Gastrocnemius medialis (tissue), 4 donors: ENCODE data around the gene PRPF40A. TPM values are rescaled to one million over a fixed set of nuclear protein-coding genes. Genes with fewer than 3 reads are reported as not detected.
A peak's percentile ranks its signal among the peaks of the same experiment; 100 is the strongest.
"Not testable (repeated sequence)": the region's sequence is repeated elsewhere in the genome, so short reads cannot be mapped to it uniquely, and the experiment has no call there.

Experiments used
- ATAC-seq, 2 donors: fragments of 150-250 bp; one replicate each; pipeline ENCODE4 v1.9.1; 2016
- DNase-seq, 2 donors: peaks; one replicate each; pipeline ENCODE4 v3.0.0-alpha.2; 2019
- H3K27ac ChIP-seq, 4 donors: fragments of 200-600 bp; sonication (generic); 1 replicate in 1 of 4; 2 replicates in 3 of 4; pipeline ENCODE4 v1.5.1; 2016 to 2018; ENCODE audit warnings: mild to moderate bottlenecking in 2 of 4, moderate library complexity in 1 of 4
- H3K27me3 ChIP-seq, 3 donors: fragments of 200-600 bp; sonication (generic) in 2 of 3; 1 replicate in 1 of 3; 2 replicates in 2 of 3; pipeline versions ENCODE4 v1.5.1 to v1.6.0; 2016 to 2019; ENCODE audit warnings: mild to moderate bottlenecking in 1 of 3, moderate library complexity in 1 of 3
- H3K36me3 ChIP-seq, 2 donors: fragments of 200-600 bp; sonication (generic) in 1 of 2; one replicate each; pipeline ENCODE4 v1.5.1; 2017 to 2018
- H3K4me1 ChIP-seq, 2 donors: fragments of 200-600 bp; sonication (generic) in 1 of 2; one replicate each; pipeline ENCODE4 v1.5.1; 2016 to 2017; ENCODE audit warnings: mild to moderate bottlenecking in 2 of 2
- H3K4me3 ChIP-seq, 4 donors: fragments of 200-600 bp; sonication (generic) in 3 of 4; 1 replicate in 1 of 4; 2 replicates in 3 of 4; pipeline ENCODE4 v1.5.1; 2016 to 2019; ENCODE audit warnings: mild to moderate bottlenecking in 2 of 4
- H3K9me3 ChIP-seq, 3 donors: fragments of 200-600 bp; sonication (generic) in 2 of 3; 1 replicate in 1 of 3; 2 replicates in 2 of 3; pipeline ENCODE4 v1.5.1; 2016 to 2019
- POLR2A ChIP-seq, 2 donors: fragments of 450-650 bp; IDR thresholded peaks; one replicate each; pipeline ENCODE4 v1.6.1; 2017; ENCODE audit warnings: antibody characterized with exemption in 2 of 2, mild to moderate bottlenecking in 2 of 2, moderate library complexity in 2 of 2
- in situ Hi-C, 4 donors: fragments of 200-750 bp; cut with MboI; loops; one replicate each; pipeline versions ENCODE4 v1.15.0 to v1.8.0; 2017; ENCODE audit warnings: low sequenced_read_pairs in 4 of 4
- intact Hi-C: fragments of 100-400 bp; cut with DNase I; formaldehyde crosslinking; loops from one replicate; pipeline ENCODE4 v1.15.1; 2023; ENCODE audit warnings: low total_unique reads
- total RNA-seq, 4 donors: library from RNA; depleted of rRNA; stranded (reverse); fragments of >200 nt; gene quantifications; one replicate each; pipeline versions ENCODE4 v1.1.0 to v1.2.3, GENCODE V29; 2016
- TF ChIP-seq, protein P1 (sequence below), 5 experiments: fragments of 450-650 bp in 3 of 5; fragments of 200-600 bp in 2 of 5; sonication (generic) in 2 of 5; IDR thresholded peaks in 4 of 5; conservative IDR thresholded peaks in 1 of 5; 1 replicate in 4 of 5; 2 replicates in 1 of 5; pipeline ENCODE4 v1.5.1; 2016 to 2019; ENCODE audit warnings: antibody characterized with exemption in 5 of 5, mild to moderate bottlenecking in 3 of 5, moderate library complexity in 3 of 5

PRPF40A gene
- total RNA-seq, 4 donors from 2014 or later, result 65.3 to 78.0 (median 69.9) TPM

DNA sequence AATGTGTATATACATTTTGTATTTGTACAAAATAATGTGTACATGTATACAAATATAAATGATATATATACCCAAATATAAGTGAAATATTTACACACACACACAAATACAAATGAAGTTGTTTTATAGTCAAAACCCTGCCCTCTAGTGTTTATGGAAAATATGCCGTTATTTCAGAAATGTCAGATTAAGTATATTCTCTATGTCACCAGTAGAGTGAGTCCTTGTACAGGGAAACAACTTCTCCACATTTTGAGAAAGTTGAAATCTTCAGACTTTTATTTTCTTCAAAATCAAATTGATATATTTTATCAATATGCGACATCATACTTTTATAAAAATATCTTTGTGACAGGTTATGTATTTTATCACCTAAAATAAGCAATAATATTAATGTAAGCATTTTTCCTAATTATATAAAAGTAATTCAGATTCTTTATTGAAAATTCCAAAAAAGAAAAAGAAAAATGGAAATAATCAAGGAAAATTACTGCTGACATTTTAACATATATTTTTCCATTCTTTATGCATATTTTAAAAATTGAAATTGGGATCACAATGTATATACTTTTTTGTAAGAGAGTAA lies 23.6 kb upstream of the PRPF40A start:
- Histone ChIP-seq H3K9me3 (no peaks in the 10 kb centered on the region), H3K36me3 (peaks cover 0 to 22% of the 10 kb centered on the region in 2 donors), H3K27ac (no peak overlapping the region), H3K4me1 (no peaks in the 10 kb centered on the region), H3K27me3 (no peaks in the 10 kb centered on the region), H3K4me3 (no peak overlapping the region)
- DNase-seq (no peak), ATAC-seq (no peak)
- in situ Hi-C loops, result no loop called here
- TF ChIP-seq, protein P1, sequence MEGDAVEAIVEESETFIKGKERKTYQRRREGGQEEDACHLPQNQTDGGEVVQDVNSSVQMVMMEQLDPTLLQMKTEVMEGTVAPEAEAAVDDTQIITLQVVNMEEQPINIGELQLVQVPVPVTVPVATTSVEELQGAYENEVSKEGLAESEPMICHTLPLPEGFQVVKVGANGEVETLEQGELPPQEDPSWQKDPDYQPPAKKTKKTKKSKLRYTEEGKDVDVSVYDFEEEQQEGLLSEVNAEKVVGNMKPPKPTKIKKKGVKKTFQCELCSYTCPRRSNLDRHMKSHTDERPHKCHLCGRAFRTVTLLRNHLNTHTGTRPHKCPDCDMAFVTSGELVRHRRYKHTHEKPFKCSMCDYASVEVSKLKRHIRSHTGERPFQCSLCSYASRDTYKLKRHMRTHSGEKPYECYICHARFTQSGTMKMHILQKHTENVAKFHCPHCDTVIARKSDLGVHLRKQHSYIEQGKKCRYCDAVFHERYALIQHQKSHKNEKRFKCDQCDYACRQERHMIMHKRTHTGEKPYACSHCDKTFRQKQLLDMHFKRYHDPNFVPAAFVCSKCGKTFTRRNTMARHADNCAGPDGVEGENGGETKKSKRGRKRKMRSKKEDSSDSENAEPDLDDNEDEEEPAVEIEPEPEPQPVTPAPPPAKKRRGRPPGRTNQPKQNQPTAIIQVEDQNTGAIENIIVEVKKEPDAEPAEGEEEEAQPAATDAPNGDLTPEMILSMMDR (IDR thresholded peaks at IDR 0.05 in 4 of 5, conservative IDR thresholded peaks at IDR 0.05 in 1 of 5), result peak; percentile 23 to 74 (median 46)
- no peak for TF ChIP-seq POLR2A (IDR thresholded peaks at IDR 0.05)
- intact Hi-C loops, result no loop called here

DNA sequence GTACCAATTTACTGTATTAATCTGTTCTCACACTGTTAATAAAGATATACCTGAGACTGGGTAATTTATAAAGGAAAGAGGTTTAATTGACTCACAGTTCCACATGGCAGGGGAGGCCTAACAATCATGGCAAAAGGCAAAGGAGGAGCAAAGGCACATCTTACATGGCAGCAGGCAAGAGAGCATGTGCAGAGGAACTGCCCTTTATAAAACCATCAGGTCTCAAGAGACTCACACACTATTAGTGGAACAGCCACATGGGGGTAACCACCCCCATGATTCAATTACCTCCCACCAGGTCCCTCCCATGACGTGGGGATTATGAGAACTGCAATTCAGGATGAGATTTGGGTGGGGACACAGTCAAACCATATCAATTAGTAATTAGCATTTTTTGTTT lies 22.4 kb upstream of the PRPF40A start:
- H3K4me3 ChIP-seq, H3K27me3 ChIP-seq, in situ Hi-C loops, H3K4me1 ChIP-seq, intact Hi-C loops, ATAC-seq, H3K9me3 ChIP-seq, H3K27ac ChIP-seq, DNase-seq: not testable (repeated sequence)
- peaks cover 0 to 27% of the 10 kb centered on the region in 2 donors for H3K36me3 ChIP-seq

GRCh38 chr2:152738438-152738837 lies 21.2 kb upstream of the PRPF40A start:
- in situ Hi-C loops, result no loop called here
- no peak for ATAC-seq
- no peaks in the 10 kb centered on the region for H3K9me3 ChIP-seq
- no peaks in the 10 kb centered on the region for H3K27me3 ChIP-seq
- TF ChIP-seq, protein P1 (IDR thresholded peaks at IDR 0.05 in 4 of 5, conservative IDR thresholded peaks at IDR 0.05 in 1 of 5), result no peak
- TF ChIP-seq POLR2A (IDR thresholded peaks at IDR 0.05), result no peak
- no peak for DNase-seq
- no peak overlapping the region for H3K4me3 ChIP-seq
- H3K4me1 ChIP-seq, result no peaks in the 10 kb centered on the region
- no peak overlapping the region for H3K27ac ChIP-seq
- intact Hi-C loops, result no loop called here
- H3K36me3 ChIP-seq, result peaks cover 0 to 27% of the 10 kb centered on the region in 2 donors

DNA sequence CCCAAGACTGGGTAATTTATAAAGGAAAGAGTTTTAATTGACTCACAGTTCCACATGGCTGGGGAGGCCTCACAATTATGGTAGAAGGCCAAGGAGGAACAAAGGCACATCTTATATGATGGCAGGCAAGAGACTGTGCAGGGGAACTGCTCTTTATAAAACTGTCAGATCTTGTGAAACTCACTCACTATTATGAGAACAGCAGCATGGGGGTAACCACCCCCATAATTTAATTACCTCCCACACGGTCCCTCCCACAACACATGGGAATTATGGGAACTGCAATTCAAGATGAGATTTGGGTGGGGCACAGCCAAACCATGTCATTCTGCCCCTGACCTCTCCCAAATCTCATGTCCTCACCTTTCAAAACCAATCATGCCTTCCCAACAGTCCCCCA lies 20.2 kb upstream of the PRPF40A start:
- DNase-seq, ATAC-seq, H3K27me3 ChIP-seq, H3K4me1 ChIP-seq, H3K27ac ChIP-seq, H3K9me3 ChIP-seq, in situ Hi-C loops, H3K4me3 ChIP-seq, intact Hi-C loops: not testable (repeated sequence)
- H3K36me3 ChIP-seq, result peaks cover 0 to 27% of the 10 kb centered on the region in 2 donors

DNA sequence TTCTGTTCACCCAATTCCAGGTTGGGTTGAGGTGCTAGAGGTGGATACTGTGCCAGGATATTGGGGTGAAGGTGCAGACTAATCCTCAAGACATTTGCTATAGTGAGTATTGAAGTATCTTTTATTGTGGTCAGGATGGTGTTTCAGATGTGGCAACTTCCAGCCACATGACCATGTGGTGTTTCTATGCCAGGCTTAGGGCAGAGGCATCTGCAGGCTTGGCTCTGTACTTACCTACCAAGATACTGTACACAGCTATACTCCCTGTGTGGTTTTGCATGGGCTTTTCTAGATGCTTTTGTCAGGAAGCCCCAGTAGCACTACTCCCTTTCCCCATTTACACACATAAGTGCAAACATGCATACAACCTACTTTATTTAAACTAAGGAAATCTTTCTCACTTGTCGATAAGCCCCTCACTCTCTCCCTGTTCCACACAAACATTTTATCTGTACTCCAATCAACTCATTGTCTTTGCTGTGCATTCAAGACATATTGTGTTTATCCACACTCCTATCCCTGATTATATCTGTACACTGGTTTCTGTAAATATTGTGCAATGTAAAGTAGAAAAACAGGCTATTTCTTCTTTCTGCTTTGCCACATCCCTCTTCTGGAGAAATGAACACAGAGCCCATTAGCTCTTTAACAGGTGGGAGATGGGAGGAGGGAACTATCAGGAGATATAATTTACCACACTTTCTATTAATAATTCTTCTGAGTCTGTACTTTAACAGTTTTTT lies 13.5 kb upstream of the PRPF40A start:
- ATAC-seq, result peak in 1 of 2 donors; percentile 55
- Histone ChIP-seq H3K9me3 (no peaks in the 10 kb centered on the region), H3K36me3 (peaks cover 0 to 5% of the 10 kb centered on the region in 2 donors), H3K4me3 (no peak overlapping the region), H3K4me1 (peaks cover 0 to 13% of the 10 kb centered on the region in 2 donors), H3K27ac (no peak overlapping the region), H3K27me3 (no peaks in the 10 kb centered on the region)
- intact Hi-C loops (no loop called here), in situ Hi-C loops (no loop called here)
- DNase-seq, result no peak
- no peak for TF ChIP-seq POLR2A (IDR thresholded peaks at IDR 0.05)
- TF ChIP-seq, protein P1 (IDR thresholded peaks at IDR 0.05 in 4 of 5, conservative IDR thresholded peaks at IDR 0.05 in 1 of 5), result no peak
